Hematopoietic multipotent progenitor cell treated with erythropoietin and hydrocortisone succinate and interleukin-3 and kit ligand, for 15 days (in vitro differentiated cells): ENCODE measurements around the gene DUSP28.

Experiments
- DNase-seq: peaks from one replicate; pipeline ENCODE4 v3.0.0-alpha.2; 2015; ENCODE audit warnings: low spot score

The DUSP28 gene

DNA sequence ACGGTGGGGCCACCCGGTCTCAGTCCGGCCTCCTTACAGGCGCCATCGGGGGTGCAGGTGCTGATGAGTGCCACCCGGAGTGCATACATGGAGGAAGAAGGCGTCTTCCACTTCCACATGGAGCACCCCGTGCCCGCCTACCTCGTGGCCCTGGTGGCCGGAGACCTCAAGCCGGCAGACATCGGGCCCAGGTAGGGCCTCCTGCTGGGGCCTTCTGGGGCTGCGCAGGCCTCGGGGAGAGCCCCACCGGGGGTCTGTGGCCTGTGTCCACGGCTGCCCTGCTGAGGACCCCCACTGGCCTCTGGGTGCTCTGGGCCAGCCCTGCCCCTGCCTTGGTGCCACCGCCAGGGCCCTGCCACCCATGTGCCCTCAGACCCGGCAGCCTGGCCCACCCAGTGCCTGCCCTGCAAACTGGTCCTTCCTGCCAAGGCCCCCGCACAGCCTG is 12.9 kb downstream of the DUSP28 start:
- no peak for DNase-seq

- no peak for DNase-seq
Observed at GRCh38 chr2:240573516-240574385, 13.6 kb downstream of the DUSP28 start.

DNA sequence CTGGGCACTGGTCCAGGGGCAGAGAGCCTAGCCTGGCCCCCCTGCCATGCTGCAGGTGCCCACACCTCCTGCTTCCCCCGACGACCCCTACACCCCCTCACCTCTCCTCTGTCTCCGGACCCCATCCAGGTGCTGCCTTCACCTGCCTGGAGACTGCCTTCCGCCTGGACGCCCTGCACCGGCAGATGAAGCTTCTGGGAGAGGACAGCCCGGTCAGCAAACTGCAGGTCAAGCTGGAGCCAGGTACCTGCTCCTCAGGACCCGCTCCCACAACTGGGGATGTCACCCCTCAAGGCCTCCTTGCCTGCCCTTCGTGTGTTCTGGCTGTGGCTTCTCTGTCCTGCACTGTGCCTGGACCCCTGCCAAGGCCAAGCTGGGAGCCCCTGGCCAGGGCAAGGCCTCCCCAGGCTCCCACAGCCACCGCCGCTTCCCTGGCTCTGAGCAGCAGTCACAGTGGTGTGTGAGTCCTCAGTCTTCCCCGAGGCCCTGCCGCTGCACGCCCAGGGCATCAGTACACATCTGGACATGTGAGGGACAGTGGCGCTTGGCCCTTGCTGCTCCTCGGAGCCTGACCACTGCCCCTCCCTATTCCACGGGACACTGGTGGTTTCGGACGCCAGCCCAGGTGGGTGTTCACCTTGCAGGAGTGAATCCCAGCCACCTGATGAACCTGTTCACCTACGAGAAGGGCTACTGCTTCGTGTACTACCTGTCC is 14.4 kb downstream of the DUSP28 start:
- no peak for DNase-seq

DNA sequence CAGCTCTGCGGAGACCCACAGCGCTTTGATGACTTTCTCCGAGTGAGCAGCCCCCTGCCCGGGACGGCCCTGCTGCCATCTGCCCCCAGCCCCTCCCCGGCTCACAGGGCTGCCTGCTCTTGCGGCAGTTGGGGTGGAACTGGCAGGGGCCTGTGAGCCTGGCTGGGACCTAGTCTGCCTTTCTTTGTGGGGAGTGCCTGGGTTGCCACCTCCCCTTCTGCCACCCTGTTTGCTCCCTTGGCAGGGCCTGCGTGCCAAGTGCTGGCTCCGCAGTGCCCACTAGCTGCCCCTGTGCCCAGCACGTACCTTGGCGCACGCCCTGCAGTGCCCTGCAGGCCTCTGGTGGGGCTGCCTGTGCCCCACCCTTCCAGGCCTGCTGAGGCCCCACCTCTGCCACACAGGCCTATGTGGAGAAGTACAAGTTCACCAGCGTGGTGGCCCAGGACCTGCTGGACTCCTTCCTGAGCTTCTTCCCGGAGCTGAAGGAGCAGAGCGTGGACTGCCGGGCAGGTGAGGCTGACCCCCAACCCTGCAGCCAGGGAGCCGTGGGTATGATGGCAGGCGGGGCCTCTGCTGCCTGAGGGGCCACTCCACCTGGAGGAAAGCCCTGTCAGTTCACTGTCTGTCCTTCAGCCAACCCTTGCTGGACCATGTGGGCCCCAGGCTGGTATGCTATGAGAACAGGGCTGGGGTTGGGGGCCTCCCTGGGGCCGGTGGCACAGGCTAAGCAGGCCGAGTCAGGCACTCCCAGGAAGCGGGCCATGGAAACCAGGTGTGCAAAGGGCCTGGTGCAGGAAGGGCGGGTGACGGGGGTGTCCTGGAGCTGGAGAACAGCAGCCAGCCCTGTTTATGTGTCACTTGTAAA is 15.2 kb downstream of the DUSP28 start:
- no peak for DNase-seq

DNA sequence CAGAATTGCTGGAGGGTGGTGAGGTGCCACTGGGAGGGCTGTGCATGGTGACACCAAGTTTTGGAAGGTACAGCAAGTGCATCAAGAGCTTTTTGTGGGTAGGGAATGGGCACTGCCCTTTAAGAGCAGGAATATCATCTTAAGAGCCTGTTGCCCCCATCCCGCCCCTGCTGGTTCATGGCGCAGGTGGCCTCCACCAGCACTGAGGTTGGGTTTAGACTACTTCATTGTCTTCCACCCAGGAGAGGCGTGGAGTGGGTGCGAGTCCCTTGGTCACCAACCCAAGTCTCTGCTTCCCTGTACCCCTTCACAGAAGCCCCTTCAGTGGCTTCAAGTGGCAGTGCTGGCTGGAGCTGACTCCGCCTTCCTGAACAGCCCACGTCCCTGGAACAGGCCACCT is 15.9 kb downstream of the DUSP28 start:
- DNase-seq = no peak

DNA sequence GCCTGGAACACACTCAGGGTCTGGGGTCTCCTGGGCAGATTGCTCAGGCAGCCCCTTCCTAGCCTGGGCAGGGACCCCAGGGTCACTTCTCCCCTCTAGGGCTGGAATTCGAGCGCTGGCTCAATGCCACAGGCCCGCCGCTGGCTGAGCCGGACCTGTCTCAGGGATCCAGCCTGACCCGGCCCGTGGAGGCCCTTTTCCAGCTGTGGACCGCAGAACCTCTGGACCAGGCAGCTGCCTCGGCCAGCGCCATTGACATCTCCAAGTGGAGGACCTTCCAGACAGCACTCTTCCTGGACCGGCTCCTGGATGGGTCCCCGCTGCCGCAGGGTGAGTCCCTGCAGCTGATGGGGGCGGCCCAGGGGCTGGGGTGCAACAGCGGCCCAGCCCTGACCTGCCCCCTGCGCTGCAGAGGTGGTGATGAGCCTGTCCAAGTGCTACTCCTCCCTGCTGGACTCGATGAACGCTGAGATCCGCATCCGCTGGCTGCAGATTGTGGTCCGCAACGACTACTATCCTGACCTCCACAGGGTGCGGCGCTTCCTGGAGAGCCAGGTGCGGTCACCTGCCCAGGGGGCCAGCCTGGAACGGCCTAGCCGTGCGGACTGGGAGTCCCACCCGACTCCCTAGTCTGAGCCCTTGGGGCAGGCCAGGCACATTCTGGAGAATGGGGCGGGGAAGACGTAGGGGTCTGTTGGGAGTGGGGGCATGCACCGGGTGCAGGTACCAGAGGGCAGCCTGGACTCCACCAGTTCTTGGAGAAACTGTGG is 16.5 kb downstream of the DUSP28 start:
- no peak for DNase-seq

- DNase-seq = no peak
Observed at GRCh38 chr2:240577281-240578109, 17.3 kb downstream of the DUSP28 start.

GRCh38 chr2:240578110-240578450 is 17.9 kb downstream of the DUSP28 start:
- DNase-seq = no peak

GRCh38 chr2:240578488-240578887 is 18.3 kb downstream of the DUSP28 start:
- no peak for DNase-seq

- no peak for DNase-seq
Observed at GRCh38 chr2:240579071-240579762, 19.1 kb downstream of the DUSP28 start.

GRCh38 chr2:240579771-240580614 is 19.8 kb downstream of the DUSP28 start:
- no peak for DNase-seq

GRCh38 chr2:240581811-240582210 is 21.7 kb downstream of the DUSP28 start:
- DNase-seq = no peak

GRCh38 chr2:240582781-240583180 is 22.6 kb downstream of the DUSP28 start:
- DNase-seq = no peak

DNA sequence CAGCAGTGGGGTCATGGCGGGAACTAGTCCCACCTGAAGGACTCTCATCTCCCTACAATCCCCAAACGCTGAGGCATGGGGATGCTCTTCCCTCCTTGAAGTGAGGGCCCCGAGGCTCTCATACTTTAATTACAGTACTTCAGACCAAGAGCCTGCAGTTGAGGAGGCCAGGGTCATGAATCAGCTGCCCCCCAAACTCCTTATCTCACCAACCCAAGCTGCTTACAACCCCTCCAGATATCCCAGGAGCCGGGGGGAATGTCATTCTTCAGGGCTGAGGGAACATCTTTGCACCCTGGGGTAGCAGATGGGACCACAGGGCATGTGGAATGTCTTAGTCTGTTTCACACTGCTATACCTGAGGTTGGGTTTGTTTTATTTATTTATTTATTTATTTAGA is 23.6 kb downstream of the DUSP28 start:
- DNase-seq = no peak

GRCh38 chr2:240584486-240585031 is 24.4 kb downstream of the DUSP28 start:
- DNase-seq = no peak

GRCh38 chr2:240585101-240585500 is 24.9 kb downstream of the DUSP28 start:
- no peak for DNase-seq

GRCh38 chr2:240585681-240586197 is 25.6 kb downstream of the DUSP28 start:
- no peak for DNase-seq

DNA sequence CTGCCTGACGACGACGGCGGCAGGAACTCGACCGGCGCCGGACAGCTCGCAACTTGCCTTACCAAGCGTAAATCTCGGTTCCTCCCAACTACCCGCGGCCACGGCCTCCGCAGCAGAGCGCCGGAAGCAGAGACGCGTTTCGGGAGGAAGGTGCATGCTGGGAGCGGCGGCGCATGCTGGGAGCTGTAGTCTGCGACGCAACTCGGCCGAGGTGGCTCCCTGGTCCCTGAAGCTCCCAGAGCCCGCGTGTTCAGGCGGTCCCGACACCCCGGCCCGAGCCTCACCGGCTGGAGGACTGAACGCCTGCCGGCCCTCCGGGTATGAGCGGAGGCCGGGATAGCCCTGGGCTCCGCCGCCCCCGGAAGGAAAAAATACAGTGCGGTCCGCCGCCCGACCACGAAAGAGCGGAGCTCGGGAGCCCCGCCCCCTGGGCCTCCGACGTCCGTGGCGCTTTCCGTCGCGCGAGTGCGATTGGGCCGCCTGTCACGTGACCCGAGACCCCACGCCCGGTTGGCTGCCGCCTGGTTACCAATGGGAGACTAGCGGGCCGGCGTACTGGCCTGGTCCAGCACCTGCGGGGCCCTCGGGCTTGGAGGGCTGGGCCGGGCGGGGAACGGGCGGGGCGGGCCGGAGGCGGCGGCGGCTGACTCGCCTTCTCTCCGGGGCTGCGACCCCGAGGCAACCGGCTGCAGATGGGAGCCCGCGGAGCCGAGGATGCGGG is 26.2 kb downstream of the DUSP28 start, which contains the start of gene CAPN10:
Gene CAPN10 (plus strand): TSS at position 537 of the 721 bp plus-strand sequence. CDS start 178 bp downstream, at position 715.
- DNase-seq = peak; percentile 98
